Measurements from ENCODE around the gene POLN.

Gene POLN

GRCh38 chr4:2079006-2079405 lies 162.9 kb downstream of the POLN start:
- no peak for DNase-seq

DNA sequence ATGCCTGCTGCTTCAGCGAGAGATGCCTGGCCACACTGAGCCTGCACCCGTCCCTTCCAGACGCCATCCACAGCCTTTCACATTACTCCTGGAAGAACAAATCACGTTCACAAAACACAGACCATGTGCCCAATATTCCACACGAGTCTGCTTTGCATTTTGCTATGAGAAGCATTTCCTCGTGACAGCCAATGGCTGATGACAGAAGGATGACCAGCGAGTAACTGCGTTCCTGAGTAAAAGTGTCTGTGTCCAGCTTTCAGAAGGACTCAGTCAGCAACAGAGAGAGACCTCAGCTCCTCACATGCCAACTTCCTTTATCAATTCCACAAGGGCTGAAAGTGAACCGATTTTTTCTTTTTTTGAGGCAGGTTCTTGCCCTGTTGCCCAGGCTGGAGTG lies 163.3 kb downstream of the POLN start:
- no peak for DNase-seq

GRCh38 chr4:2077537-2078460 lies 164.1 kb downstream of the POLN start:
- no peak for DNase-seq

GRCh38 chr4:2076908-2077536 lies 164.9 kb downstream of the POLN start:
- DNase-seq, result no peak

DNA sequence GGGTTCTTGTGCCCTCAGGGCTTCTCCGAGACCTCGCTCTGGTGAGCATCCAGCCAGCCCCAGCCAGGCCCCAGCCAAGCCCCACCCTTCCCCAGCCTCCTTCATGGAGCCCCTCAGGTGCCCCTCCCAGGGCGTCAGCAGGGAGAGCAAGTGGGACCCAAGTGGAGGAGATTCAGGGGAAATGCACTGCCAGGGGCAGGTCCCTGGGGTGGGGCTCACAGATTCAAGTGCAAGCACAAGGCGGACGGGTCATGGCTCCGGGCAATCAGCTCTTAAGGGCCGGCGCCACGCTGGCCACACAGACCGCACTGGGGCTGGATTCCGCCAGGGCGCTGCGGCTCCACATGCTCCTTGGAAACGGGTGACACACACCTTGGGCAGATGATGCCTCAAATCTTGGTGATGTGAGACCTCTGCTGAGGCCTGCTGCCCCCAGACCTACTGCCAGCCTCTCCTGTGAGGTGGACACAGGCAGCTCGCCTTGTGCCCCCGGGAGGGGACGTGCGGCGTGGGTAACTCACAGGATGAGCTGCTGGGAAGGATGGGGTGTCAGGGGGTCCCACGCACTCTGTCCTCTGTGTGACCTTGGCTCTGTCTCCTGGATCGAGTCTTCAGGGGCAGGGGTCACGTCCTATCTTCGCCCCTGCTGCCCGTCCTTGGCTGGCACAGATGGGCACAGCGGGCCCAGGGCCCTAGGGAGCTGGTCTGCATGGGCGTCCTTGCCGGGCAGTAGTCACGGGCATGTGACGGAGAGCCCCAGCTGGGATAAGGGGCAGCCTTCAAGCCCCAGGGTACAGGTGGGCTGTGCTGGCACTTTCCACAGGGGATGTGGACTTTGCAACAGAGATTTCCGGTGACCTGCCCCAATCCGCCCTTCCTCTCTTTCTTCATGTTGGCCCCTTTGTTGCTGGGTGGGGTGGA lies 165.7 kb downstream of the POLN start:
- DNase-seq, result no peak

DNA sequence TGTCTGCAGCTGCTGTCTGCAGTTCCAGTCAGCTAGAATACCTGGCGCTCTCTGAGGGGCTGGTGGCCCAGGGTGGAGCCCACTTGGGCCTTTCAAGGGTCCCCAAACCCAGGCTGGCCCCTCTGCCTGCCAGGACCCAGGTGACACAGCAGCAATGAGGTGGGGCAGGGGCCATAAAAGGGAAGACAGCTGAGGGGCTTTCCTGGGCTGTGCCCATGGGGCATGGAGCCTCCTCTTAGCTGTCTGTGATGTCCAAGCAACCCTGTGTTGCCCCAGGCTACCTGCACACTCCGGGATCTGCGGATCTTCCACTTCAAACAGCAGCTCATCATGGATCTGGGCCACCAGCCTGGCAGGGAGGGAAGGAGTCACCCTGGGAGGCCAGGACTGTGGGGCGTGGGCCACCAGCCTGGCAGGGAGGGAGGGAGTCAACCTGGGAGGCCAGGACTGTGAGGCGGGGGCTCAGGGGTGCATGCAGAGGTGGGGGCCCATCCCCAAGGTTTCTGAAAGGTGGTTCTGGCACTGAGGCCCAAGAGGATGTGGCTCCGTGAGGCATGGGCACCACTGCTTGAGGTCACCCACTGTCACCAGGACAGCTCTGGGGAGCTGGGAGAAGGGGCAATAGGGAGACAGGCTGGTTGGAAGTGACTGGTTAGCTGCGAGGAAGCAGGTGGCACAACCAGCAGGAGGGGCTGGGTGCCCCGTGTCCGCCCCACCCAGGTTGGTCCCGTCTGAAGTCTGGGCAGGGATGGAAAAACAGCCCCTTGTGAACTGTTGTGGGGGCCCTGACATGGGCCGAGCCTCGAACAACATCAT lies 166.5 kb downstream of the POLN start:
- no peak for DNase-seq

DNA sequence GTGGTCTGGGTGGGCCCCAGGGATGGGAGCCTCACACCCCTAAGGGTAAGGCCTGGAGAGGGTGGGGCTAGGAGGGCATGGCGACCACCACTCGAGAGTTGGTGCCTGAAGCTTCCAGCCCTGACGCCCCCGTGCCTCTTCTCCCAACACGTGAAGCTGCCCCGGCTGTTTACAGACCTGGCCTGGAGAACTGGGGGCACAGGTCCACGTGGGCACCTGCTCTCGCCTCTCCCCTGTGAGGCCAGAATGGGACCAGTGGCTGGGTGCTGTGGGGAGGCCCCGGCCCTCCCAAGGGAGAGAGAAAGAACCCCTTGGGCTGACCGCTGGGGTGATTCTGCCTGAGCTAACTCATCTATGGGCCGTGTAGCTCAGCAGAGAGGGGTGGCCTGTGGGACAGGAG lies 167.3 kb downstream of the POLN start:
- DNase-seq, result no peak

- DNase-seq, result no peak
These were observed 168.0 kb downstream of the POLN start for GRCh38 chr4:2073808-2074481.

DNA sequence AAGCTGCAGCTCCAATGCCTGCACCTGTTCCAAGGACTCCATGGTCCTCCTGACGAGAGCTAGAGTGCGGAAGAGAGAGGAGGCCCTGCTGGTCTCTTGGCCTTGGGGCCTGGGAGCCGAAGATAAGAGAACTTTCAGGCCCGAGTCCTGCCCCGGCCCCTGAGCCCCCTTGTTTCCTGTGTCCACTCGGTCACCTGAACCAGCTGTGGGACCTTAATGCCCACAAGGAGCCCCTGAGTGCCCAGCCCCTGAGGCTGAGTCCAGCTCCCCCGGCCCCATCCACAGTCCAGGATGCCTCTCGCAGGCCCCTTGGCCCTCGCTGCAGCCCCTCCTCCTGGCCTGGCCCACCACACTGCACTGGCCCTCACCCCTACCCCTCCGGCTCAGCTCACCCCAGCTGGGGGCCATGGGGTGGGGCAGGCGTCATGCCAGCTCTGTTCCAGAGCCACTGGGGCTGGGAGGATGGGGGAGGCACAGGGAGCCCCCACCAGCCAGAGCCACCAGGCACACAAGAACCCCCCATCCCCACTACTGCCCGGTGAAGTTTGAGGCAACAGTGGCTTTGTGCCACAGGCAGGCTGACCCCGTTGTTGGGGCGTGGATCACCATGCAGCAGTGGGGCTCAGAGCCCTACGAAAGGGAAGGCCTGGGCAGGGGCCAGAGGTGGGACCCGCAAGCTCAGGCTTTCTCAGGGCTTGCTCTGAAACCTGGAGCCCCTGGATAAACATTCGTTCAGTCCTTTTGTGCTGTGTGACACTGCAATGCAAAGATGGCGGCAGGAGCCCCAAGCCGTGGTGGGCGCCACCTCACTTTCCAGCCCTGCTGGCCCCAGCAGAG lies 168.7 kb downstream of the POLN start:
- DNase-seq, result no peak

DNA sequence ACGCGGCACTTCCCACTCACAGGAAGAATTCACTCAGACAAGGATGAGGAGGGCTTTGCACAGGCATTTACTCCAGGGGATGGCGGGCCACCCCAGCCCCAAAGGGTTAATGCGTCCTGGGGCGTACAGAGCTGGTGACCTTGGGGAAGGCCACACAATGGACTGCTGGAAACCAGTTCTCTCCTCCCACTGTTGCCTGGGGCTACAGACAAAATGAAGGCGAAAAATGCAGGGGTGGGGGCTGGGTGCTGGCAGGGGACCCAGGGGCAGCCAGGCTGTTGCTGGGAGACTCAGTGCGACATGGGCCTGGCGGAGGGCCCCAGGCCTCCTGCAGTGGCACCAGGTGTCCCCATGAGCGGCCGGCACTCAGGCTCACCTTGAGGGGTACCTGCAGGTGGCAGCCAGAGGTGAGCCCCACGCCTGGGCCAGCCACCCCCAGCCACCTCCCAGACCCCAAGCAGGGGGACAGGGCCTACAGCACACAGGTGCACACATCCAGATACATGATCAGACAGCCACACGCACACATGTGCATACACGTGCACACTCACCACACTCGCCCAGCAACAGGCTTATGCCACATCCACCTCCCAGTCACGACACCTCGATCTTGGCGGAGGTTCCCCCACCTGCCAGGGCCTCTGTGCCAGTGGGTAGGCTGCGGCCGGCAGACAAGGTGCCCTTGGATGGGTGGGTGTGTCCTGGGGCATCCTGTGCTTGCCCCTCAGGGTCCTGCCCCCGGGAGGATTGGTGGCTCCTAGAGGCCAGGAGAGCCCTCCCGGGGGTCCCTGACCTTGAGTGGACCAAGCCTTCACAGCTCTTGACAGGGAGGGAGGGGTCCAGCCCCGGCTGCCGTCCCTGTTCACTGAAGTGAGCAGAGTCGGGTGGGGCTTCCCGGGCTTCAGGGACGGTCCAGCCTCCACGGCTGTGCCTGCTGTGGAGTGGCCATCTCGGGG lies 169.7 kb downstream of the POLN start:
- no peak for DNase-seq

DNA sequence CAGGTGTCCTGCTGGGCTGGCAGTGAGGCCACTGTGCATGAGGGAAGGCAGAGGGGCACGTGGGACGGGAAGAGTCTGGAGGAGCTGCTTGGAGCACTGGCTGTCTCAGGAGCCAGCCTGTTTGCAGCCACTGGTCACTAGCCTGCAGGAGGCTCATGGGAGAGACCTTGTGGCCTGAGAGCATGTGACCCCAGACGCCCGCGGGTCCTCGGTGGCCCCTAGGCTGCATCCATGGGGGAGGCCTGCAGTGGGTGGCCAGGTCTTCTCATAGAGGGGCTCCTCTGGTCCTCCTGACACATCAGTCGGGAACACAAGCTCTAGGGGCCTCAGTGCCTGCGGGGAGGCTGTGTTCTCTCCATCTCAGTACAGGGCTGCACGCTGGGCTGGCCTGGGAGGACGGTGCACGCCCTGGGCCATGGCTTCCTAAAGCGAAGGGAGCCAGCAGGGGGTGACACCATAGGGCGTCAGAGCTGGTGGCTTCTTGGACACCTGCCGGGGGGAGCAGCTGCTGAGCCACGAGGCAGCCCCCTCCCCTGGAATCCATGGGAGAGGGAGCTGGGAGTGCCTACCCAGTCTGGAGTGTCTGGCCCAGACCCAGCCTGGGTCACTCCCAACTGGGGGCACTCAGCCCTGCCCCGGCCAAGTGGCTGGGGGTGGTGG lies 170.5 kb downstream of the POLN start:
- no peak for DNase-seq

- no peak for DNase-seq
These were observed 171.3 kb downstream of the POLN start for GRCh38 chr4:2070421-2071251.

DNA sequence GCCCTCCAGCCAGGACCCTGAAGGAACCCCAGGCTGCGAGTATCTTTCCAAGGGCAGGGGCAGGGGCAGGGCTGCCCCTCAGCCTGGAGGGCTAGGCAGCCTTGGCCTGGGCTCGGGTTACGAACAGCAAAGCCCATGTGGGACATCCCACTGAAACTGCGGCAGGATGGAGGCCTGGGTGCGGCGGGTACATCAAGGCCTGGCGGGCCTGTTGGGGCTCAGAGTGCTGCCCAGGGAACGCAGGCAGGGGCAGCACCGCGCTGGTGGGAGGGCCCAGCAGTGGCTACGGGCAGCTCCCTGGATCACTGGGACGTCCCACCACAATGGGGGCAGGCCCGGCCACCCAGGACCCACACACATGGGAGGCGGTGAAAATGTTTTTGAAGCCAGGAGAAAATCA lies 171.9 kb downstream of the POLN start:
- no peak for DNase-seq

DNA sequence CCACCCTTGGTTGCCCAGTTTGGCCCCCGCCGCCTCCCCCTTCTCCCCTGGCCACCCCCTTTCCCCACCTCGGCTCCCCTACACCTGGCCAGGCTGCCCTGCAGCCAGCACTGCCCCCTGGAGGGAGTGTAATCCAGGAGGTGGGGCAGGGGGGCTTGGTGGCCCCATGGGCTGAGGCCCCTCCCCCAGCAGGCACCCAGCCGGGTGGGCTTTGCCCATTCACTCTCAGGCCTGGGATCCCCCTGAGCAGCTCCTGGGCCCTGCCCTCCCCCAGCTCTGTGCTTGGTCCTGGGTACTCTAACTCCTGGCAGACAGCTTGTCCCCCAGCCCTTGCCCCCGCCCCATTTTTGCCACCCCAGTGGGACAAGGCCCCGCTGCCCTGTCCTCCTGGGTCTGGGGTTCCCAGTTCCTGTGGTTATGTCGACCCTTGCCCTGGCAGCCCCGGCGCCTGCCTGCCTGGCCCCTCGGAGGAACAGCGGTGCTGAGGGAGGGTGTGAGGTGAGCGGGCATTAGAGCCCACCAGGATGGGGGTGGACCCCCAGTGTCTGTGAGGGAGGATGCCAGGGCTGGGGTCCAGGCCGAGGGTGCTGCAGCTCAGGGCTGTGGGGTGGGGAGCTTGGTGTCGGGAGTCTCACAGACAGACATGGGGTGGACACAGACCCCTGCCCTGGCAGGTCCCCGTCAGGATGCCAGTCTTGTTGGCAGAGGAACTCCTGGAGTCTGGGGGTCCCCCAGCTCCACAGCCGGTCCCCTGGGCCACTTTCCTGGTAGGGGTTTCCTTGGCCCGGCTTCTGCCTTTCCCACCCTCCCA lies 172.6 kb downstream of the POLN start:
- DNase-seq, result no peak

GRCh38 chr4:2068566-2068965 lies 173.4 kb downstream of the POLN start:
- no peak for DNase-seq

DNA sequence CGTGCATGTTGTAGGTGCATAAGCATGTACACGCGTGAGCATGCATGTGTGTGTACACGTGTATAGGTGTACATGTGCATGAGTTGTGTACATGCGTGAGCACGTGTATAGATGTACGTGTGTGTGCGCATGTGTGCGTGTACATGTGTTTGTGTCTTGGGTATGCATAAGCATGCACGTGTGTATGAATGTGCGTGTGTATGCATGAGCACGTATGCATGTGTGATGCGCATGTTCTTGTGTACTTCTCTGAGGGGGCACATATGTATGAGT lies 173.8 kb downstream of the POLN start:
- DNase-seq, result no peak

DNA sequence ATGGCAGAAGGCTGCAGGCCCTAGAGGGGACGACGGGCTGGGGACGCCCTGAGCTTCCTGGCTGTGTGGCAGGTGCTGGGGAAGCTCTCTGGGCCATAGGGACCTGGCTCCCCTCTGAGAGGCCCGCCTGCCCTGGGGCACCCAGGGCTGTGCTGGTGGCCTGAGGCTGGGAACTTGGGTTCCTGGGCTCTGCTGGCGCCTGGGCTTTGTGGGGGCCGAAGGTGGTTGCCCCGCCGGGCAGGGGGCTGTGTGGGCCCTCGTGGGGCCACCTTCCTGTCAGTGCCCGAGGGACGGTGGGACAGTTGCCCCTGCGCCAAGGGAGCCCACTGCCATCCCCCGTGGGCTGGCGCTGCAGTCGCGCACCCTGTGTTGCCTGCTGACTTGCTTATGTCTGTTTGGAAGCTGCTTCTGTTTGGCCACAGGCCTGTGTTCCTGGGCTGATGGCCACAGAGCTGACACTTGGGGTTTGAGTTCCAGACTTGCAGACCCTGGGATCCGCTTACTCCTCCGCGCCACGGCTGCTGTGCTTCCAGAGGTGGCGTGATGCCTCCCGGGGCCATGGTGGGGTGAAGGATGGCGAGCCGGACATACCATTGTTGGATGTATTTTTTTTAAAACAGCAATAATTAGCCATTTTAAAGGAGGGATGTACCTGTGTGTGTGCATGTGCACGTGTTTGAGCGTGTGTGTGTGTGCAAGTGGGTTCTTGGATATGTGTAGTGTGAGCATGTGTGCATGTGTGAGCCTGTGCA lies 174.3 kb downstream of the POLN start:
- no peak for DNase-seq
